ENCODE results near the gene ANKRD11.

Gene ANKRD11

DNA sequence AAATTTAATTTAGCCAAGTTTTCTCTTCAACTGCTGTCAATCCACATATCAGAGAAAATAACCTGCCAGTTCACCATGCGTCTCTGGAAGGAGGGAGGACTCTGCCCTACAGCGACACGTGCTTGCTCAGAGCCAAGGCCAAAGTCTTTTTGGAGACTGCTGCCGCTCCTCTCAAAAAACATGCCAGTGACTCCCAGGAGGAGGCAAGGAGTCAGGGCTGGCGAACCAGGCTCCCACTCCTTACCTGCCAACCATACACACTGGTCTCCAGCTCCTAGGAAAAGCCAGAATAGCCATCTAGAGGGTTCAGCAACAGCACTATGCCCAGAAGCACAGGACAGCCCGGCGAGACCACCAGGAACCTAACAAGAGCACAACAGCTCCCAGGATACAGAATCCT, 73.0 kb downstream of the ANKRD11 start:
- no peak for DNase-seq (ENCODE audit: low read depth)
- H3K4me3 ChIP-seq (ENCODE audit: low read depth, low read length), result no peak overlapping the region
- TF ChIP-seq, protein P1, sequence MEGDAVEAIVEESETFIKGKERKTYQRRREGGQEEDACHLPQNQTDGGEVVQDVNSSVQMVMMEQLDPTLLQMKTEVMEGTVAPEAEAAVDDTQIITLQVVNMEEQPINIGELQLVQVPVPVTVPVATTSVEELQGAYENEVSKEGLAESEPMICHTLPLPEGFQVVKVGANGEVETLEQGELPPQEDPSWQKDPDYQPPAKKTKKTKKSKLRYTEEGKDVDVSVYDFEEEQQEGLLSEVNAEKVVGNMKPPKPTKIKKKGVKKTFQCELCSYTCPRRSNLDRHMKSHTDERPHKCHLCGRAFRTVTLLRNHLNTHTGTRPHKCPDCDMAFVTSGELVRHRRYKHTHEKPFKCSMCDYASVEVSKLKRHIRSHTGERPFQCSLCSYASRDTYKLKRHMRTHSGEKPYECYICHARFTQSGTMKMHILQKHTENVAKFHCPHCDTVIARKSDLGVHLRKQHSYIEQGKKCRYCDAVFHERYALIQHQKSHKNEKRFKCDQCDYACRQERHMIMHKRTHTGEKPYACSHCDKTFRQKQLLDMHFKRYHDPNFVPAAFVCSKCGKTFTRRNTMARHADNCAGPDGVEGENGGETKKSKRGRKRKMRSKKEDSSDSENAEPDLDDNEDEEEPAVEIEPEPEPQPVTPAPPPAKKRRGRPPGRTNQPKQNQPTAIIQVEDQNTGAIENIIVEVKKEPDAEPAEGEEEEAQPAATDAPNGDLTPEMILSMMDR (IDR thresholded peaks at IDR 0.05; ENCODE audit: control insufficient read depth, extremely low read depth, insufficient read depth), result no peak

DNA sequence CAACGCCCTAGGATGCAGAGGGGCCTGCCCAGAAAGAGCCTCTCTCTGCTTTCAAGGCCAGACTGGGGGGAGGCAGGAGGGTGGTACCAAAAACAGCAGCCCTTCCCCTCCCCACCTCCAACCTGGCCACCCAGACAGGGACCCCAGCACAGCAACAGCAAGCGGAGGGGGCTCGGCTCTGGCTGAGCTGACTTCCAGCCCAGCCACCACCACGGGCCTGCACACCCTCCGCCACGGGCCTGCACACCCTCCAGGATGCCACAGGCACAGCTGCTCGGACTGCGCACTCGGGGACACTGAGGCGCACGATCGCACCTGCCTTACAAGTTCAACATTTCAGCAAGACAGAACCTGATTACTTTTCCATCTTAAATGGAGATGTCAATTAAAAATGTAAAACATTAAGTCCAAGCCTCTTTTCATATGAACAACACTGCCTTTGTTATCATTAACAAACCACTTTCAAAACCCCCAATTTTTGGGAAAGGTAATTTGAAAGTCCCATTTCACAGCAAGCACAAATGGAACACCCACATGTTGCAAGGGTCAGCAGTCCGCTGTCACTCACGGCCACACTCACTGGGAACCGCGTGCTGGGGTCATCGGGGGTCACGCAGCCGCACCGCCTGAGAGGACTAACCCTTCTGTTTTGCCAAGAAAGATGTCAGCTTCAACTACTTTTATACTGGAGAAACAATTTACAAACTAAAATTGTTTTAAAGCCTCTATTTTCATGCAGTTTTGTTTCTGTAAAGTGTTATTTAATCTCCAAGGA, 76.4 kb downstream of the ANKRD11 start:
- no peak overlapping the region for H3K4me3 ChIP-seq (ENCODE audit: low read depth, low read length)
- DNase-seq (ENCODE audit: low read depth), result no peak
- TF ChIP-seq, protein P1 (IDR thresholded peaks at IDR 0.05; ENCODE audit: control insufficient read depth, extremely low read depth, insufficient read depth), result no peak

DNA sequence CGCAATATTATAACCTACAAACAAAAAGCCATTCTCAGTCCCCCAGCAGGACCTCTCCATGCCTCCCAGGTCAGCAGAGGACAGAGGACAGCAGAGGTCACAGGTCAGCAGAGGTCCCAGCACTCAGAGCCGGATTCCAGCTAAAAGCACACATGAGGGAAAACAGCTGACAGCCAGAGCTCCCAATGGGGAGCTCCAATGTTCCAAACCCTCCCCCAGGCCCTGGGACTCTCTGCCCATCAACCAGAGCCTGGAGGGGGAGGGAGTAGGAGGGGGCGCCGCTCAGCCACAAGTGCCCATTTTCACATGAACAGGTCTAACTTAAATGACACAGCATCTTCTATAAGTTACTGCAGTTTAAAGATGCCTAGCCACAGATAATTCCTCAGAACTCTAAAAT, 77.5 kb downstream of the ANKRD11 start:
- TF ChIP-seq, protein P1 (IDR thresholded peaks at IDR 0.05; ENCODE audit: control insufficient read depth, extremely low read depth, insufficient read depth), result no peak
- H3K4me3 ChIP-seq (ENCODE audit: low read depth, low read length), result no peak overlapping the region
- no peak for DNase-seq (ENCODE audit: low read depth)

DNA sequence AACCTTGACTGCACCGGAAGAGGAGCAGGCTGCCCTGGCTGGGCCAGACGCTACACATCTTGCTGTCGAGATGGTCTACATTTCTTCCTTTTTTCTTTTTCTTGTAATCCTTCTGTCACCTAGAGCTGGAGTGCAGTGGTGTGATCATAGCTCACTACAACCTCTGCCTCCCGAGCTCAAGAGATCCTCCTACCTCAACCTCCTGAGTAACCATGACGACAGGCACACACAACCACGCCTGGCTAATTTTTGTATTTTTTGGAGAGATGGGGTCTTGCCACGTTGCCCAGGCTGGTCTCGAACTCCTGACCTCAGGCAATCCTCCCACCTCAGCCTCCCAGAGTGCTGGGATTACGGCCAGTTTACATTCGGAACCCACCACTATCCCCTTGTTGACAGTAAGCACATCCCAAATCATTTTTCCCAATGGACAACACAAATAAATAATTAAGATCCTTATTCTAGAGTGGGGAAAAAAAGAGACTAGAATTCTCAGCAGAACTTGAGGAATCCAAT, 79.0 kb downstream of the ANKRD11 start:
- TF ChIP-seq, protein P1 (IDR thresholded peaks at IDR 0.05; ENCODE audit: control insufficient read depth, extremely low read depth, insufficient read depth), result no peak
- H3K4me3 ChIP-seq (ENCODE audit: low read depth, low read length), result 0 out of 2 replicates have a peak overlapping the region, but pooled peaks have one; percentile 19
- no peak for DNase-seq (ENCODE audit: low read depth)

DNA sequence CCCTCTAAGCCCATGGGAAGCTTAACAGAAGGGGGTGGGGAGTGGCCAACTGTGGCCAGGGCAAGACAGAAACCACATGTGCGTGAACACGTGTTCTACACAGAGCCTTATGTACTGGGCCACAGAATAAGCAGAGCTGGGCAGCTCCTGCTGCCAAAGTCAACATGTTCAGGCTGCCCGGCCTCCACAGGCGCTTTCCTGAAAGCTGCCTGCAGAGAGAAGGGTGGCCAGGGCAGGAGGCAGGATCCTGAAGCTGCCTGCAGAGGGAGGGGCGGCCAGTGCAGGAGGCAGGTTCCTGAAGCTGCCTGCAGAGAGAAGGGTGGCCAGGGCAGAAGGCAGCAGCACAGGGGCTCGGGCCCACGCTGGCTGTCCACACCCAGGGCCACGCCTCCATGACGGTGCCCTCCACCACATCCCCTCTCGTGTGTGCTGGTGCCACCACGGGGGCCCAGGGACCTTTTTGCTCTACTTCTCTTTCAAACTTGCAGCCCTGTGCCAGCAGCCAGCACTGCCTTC, 79.5 kb downstream of the ANKRD11 start:
- peak; percentile 95 for DNase-seq (ENCODE audit: low read depth)
- H3K4me3 ChIP-seq (ENCODE audit: low read depth, low read length), result 0 out of 2 replicates have a peak overlapping the region, but pooled peaks have one; percentile 19
- TF ChIP-seq, protein P1 (IDR thresholded peaks at IDR 0.05; ENCODE audit: control insufficient read depth, extremely low read depth, insufficient read depth), result 0 out of 2 replicates have a peak, but pooled peaks have one; percentile 11

DNA sequence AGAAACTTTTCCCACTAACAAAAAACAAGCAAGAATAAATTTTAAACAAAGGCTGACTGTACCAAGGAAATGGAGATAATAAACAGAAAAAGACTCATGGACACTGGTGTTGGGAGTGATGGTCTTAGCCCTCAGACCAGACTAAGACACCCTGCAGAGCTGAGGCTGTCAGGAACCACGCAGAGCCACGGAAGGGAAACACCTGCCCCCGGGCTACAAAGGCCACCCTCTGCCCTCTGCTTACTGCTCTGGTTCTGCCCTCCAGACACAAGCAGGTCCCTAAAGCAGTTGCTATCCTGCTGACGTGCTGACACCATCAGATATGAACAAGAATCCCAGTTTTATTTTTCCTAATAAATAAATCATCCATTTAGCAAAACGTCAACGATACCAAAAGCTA, 80.0 kb downstream of the ANKRD11 start:
- no peak overlapping the region for H3K4me3 ChIP-seq (ENCODE audit: low read depth, low read length)
- no peak for DNase-seq (ENCODE audit: low read depth)
- TF ChIP-seq, protein P1 (IDR thresholded peaks at IDR 0.05; ENCODE audit: control insufficient read depth, extremely low read depth, insufficient read depth), result no peak

Data from LNCaP clone FGC (cell line).